H54 (cell line): ENCODE results near the gene AAR2.

Experiments
- DNase-seq: peaks from one replicate; pipeline ENCODE4 v3.0.0; 2011; ENCODE audit warnings: low spot score, mixed read lengths; ENCODE audit not compliant: insufficient read length
- FAIRE-seq: peaks from 3 replicates; lab custom pipeline; 2011; peaks lifted over from hg19 to GRCh38; lab: Jason Lieb, UNC
- POLR2A ChIP-seq: IDR thresholded peaks from 2 replicates; pipeline ENCODE4 v1.6.1; 2011; ENCODE audit warnings: low read depth, mild to moderate bottlenecking, low read length

Gene AAR2

GRCh38 chr20:36298795-36299339, 62.6 kb downstream of the AAR2 start:
- no peak for FAIRE-seq
- no peak for DNase-seq
- no peak for TF ChIP-seq POLR2A

GRCh38 chr20:36299459-36299858, 63.2 kb downstream of the AAR2 start:
- no peak for DNase-seq
- TF ChIP-seq POLR2A: no peak
- no peak for FAIRE-seq

GRCh38 chr20:36301359-36302119, 65.3 kb downstream of the AAR2 start:
- FAIRE-seq (no peak), DNase-seq (no peak)
- TF ChIP-seq POLR2A: no peak

- no peak for TF ChIP-seq POLR2A
- DNase-seq: no peak
- no peak for FAIRE-seq
These were observed 66.8 kb downstream of the AAR2 start for GRCh38 chr20:36303020-36303595.

GRCh38 chr20:36303831-36304230, 67.6 kb downstream of the AAR2 start:
- FAIRE-seq (no peak), DNase-seq (no peak)
- TF ChIP-seq POLR2A: no peak

- DNase-seq (no peak), FAIRE-seq (no peak)
- TF ChIP-seq POLR2A: no peak
These were observed 68.7 kb downstream of the AAR2 start for GRCh38 chr20:36304786-36305495.

- no peak for DNase-seq
- no peak for FAIRE-seq
- no peak for TF ChIP-seq POLR2A
These were observed 69.6 kb downstream of the AAR2 start, which contains the start of gene DLGAP4 for GRCh38 chr20:36305602-36306551. TSS of gene DLGAP4 (plus strand) at chr20:36306339. CDS start at chr20:36431718, 125,379 bp downstream.
